H1 (cell line): ENCODE results near the gene CHCHD3. TPM values are rescaled to one million over a fixed set of nuclear protein-coding genes. Genes with fewer than 3 reads are reported as not detected.
"Not testable (repeated sequence)": the region's sequence is repeated elsewhere in the genome, so short reads cannot be mapped to it uniquely, and the experiment has no call there.

Source experiments
- CTCF ChIA-PET: fragments of 300-600 bp; sonication (Branson Sonifier 250); formaldehyde crosslinking; loops from one replicate; lab custom pipeline; 2021; ENCODE audit not compliant: partially characterized antibody; lab: Charles Lee
- POLR2A ChIA-PET: fragments of 300-600 bp; sonication (Branson Sonifier 250); formaldehyde crosslinking; loops from one replicate; lab custom pipeline; 2021; ENCODE audit warnings: inconsistent platforms; ENCODE audit not compliant: partially characterized antibody; lab: Charles Lee
- DNase-seq, 2 experiments: peaks; one replicate each; pipeline versions ENCODE4 v3.0.0 to v3.0.0-alpha.2; 2010 to 2022; ENCODE audit warnings: low spot score in 2 of 2, low read depth in 1 of 2, mixed read lengths in 1 of 2
- FAIRE-seq: peaks from 2 replicates; lab custom pipeline; 2011; peaks lifted over from hg19 to GRCh38; lab: Jason Lieb, UNC
- H2AFZ ChIP-seq: 2 replicates; pipeline ENCODE4 v1.8.1; 2012; ENCODE audit warnings: low read length, inconsistent platforms
- H2AK5ac ChIP-seq: 2 replicates; pipeline ENCODE4 v1.6.1; 2013; ENCODE audit warnings: low read depth, low read length
- H2BK120ac ChIP-seq: replicated peaks from 2 replicates; pipeline ENCODE3; 2013; ENCODE audit warnings: low read depth, low read length, inconsistent platforms
- H2BK12ac ChIP-seq: 2 replicates; pipeline ENCODE4 v1.6.1; 2013; ENCODE audit warnings: low read depth, low read length
- H2BK15ac ChIP-seq: 2 replicates; pipeline ENCODE4 v1.6.1; 2013; ENCODE audit warnings: low read length
- H2BK20ac ChIP-seq: 2 replicates; pipeline ENCODE4 v1.6.1; 2013; ENCODE audit warnings: low read length
- H2BK5ac ChIP-seq: 2 replicates; pipeline ENCODE4 v1.6.1; 2013; ENCODE audit warnings: low read depth, low read length
- H3K14ac ChIP-seq: 2 replicates; pipeline ENCODE4 v1.6.1; 2013; ENCODE audit warnings: inconsistent platforms; ENCODE audit not compliant: insufficient read length
- H3K18ac ChIP-seq: 2 replicates; pipeline ENCODE4 v1.6.1; 2013; ENCODE audit warnings: low read length; ENCODE audit errors: extremely low read depth
- H3K23ac ChIP-seq: 2 replicates; pipeline ENCODE4 v1.6.1; 2013; ENCODE audit warnings: inconsistent platforms; ENCODE audit not compliant: insufficient read length
- H3K23me2 ChIP-seq: 2 replicates; pipeline ENCODE4 v1.6.1; 2013; ENCODE audit warnings: low read depth, low read length
- H3K27ac ChIP-seq: 2 replicates; pipeline ENCODE4 v1.6.1; 2011; ENCODE audit warnings: low read depth, low read length, inconsistent platforms
- H3K27me3 ChIP-seq, 4 experiments: replicated peaks in 1 of 4; 1 replicate in 1 of 4; 2 replicates in 3 of 4; pipeline versions ENCODE4 v1.6.1 to v1.8.1; 2011 to 2013; ENCODE audit warnings: low read length in 3 of 4, mild to moderate bottlenecking in 3 of 4, inconsistent platforms in 2 of 4, mixed read lengths in 2 of 4, moderate library complexity in 1 of 4; ENCODE audit not compliant: control insufficient read depth in 3 of 4, insufficient read depth in 3 of 4; ENCODE audit errors: extremely low read depth in 1 of 4
- H3K36me3 ChIP-seq, 4 experiments: 2 replicates each; pipeline versions ENCODE4 v1.6.1 to v1.8.1; 2011 to 2013; ENCODE audit warnings: mild to moderate bottlenecking in 4 of 4, low read length in 3 of 4, moderate library complexity in 2 of 4, control low read depth in 1 of 4, inconsistent platforms in 1 of 4; ENCODE audit not compliant: insufficient read depth in 4 of 4, control insufficient read depth in 2 of 4
- H3K4ac ChIP-seq: replicated peaks from 2 replicates; pipeline ENCODE3; 2013; ENCODE audit warnings: low read length, low read depth, mixed read lengths, inconsistent platforms; ENCODE audit not compliant: insufficient read length
- H3K4me1 ChIP-seq, 4 experiments: replicated peaks in 1 of 4; 1 replicate in 1 of 4; 2 replicates in 3 of 4; pipeline versions ENCODE4 v1.6.1 to v1.8.1; 2011 to 2013; ENCODE audit warnings: low read length in 3 of 4, inconsistent platforms in 2 of 4, mixed read lengths in 1 of 4; ENCODE audit not compliant: insufficient read depth in 4 of 4, control insufficient read depth in 3 of 4
- H3K4me2 ChIP-seq, 2 experiments: 2 replicates each; pipeline versions ENCODE4 v1.6.1 to v1.8.1; 2011 to 2013; ENCODE audit warnings: low read depth in 2 of 2, low read length in 2 of 2, control low read depth in 1 of 2, inconsistent platforms in 1 of 2, mild to moderate bottlenecking in 1 of 2; ENCODE audit not compliant: insufficient read depth in 1 of 2
- H3K4me3 ChIP-seq, 4 experiments: fragments of 200-600, 300-600 bp in 1 of 4; sonication (generic), shearing (Covaris generic), sonication (Bioruptor Twin) in 1 of 4; 2 replicates each; pipeline versions ENCODE4 v1.5.1 to v1.8.1; 2011 to 2016; ENCODE audit warnings: low read length in 4 of 4, low read depth in 3 of 4, control low read depth in 2 of 4, inconsistent platforms in 2 of 4, mild to moderate bottlenecking in 2 of 4, mixed read lengths in 1 of 4, moderate library complexity in 1 of 4; ENCODE audit not compliant: insufficient read depth in 2 of 4; ENCODE audit errors: extremely low read depth in 1 of 4
- H3K56ac ChIP-seq: replicated peaks from 2 replicates; pipeline ENCODE3; 2013; ENCODE audit warnings: low read depth, mild to moderate bottlenecking, mixed read lengths, low read length, inconsistent platforms; ENCODE audit not compliant: insufficient read length
- H3K79me1 ChIP-seq: 2 replicates; pipeline ENCODE4 v1.6.1; 2013; ENCODE audit warnings: low read depth, low read length, control low read depth
- H3K79me2 ChIP-seq, 2 experiments: 2 replicates each; pipeline versions ENCODE4 v1.6.1 to v1.8.1; 2012 to 2013; ENCODE audit warnings: low read length in 2 of 2, mild to moderate bottlenecking in 2 of 2, inconsistent platforms in 1 of 2; ENCODE audit not compliant: insufficient read depth in 2 of 2, control insufficient read depth in 1 of 2
- H3K9ac ChIP-seq, 4 experiments: replicated peaks in 1 of 4; 1 replicate in 1 of 4; 2 replicates in 3 of 4; pipeline versions ENCODE4 v1.6.1 to v1.8.1; 2011 to 2013; ENCODE audit warnings: low read depth in 3 of 4, low read length in 3 of 4, control low read depth in 2 of 4, mild to moderate bottlenecking in 2 of 4, moderate library complexity in 2 of 4, inconsistent platforms in 1 of 4; ENCODE audit errors: extremely low read depth in 1 of 4
- H3K9me3 ChIP-seq, 2 experiments: 2 replicates each; pipeline versions ENCODE4 v1.6.1 to v1.8.1; 2012 to 2013; ENCODE audit warnings: mild to moderate bottlenecking in 2 of 2, moderate library complexity in 2 of 2, control low read depth in 1 of 2, inconsistent platforms in 1 of 2, low read depth in 1 of 2, low read length in 1 of 2, mixed read lengths in 1 of 2; ENCODE audit not compliant: insufficient read depth in 2 of 2
- H4K20me1 ChIP-seq, 2 experiments: replicated peaks in 1 of 2; 2 replicates each; pipeline versions ENCODE3 to v1.8.1; 2011 to 2013; ENCODE audit warnings: inconsistent platforms in 2 of 2, low read length in 2 of 2, mild to moderate bottlenecking in 1 of 2; ENCODE audit not compliant: insufficient read depth in 2 of 2, control insufficient read depth in 1 of 2
- H4K5ac ChIP-seq: 2 replicates; pipeline ENCODE4 v1.6.1; 2013; ENCODE audit warnings: low read length, low read depth, mixed read lengths, inconsistent platforms; ENCODE audit not compliant: insufficient read length
- H4K8ac ChIP-seq: 2 replicates; pipeline ENCODE4 v1.8.0; 2013; ENCODE audit warnings: mild to moderate bottlenecking, moderate library complexity, low read length, inconsistent platforms; ENCODE audit not compliant: insufficient read depth; ENCODE audit errors: extremely low read depth
- H4K91ac ChIP-seq: replicated peaks from 2 replicates; pipeline ENCODE3; 2013; ENCODE audit warnings: low read length, mixed read lengths, inconsistent platforms; ENCODE audit not compliant: insufficient read length
- WGBS, 2 experiments: shearing (Covaris generic) in 1 of 2; methylation state at CpG; one replicate each; pipeline versions ENCODE4 v1.1.6 to v1.1.7; 2013 to 2015; ENCODE audit warnings: low lambda C conversion rate in 2 of 2, mixed read lengths in 2 of 2, inconsistent platforms in 1 of 2, low coverage in 1 of 2, missing lambda C conversion rate in 1 of 2; ENCODE audit not compliant: insufficient replicate concordance in 2 of 2, insufficient coverage in 1 of 2, insufficient read length in 1 of 2; ENCODE audit errors: extremely low coverage in 1 of 2, missing lambda C conversion rate in 1 of 2; 5-methylcytosine and 5-hydroxymethylcytosine counted together
- polyA plus RNA-seq, 7 experiments: library from polyadenylated mRNA; depleted of rRNA in 3 of 7; stranded (reverse) in 5 of 7; unstranded in 2 of 7; fragments of >200 nt in 5 of 7; fragments of 200-250 nt in 2 of 7; gene quantifications; 1 replicate in 5 of 7; 2 replicates in 1 of 7; 4 replicates in 1 of 7; pipeline versions ENCODE4 v1.2.1 to v1.2.3, GENCODE V29; 2011 to 2013; ENCODE audit warnings: missing spikeins in 2 of 7, mixed read lengths in 2 of 7
- total RNA-seq: library from RNA; stranded (reverse); fragmentation: NEBNext Ultra II Directional; extraction: Animal tissue kit (Norgen Biotek cat#: 25700); gene quantifications from 2 replicates; pipeline ENCODE4 v1.2.1, GENCODE V29; 2021

The CHCHD3 gene
- total and polyA plus RNA-seq, 2 of the 8 experiments (the other 6 are each of a cell fraction or from before 2014, with no cell fraction given) = 42.9 to 137 TPM

DNA sequence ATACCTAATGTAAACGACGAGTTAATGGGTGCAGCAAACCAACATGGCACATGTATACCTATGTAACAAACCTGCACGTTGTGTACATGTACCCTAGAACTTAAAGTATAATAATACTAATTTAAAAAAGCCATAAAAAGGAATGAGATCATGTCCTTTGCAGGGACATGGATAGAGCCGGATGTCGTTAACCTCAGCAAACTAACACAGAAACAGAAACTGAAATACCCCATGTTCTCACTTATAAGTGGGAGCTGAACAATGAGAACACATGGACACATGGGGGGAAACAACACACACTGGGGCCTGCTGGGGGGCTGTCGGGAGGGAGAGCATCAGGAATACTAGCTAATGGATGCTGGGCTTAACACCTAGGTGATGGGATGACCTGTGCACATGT, 176.8 kb downstream of the CHCHD3 start:
- H4K91ac ChIP-seq, H3K27ac ChIP-seq, H3K4me3 ChIP-seq, H3K4me1 ChIP-seq, DNase-seq, POLR2A ChIA-PET, H4K5ac ChIP-seq, H2BK5ac ChIP-seq, H3K4ac ChIP-seq, H3K14ac ChIP-seq, H2BK20ac ChIP-seq, H3K27me3 ChIP-seq, H3K23me2 ChIP-seq, H2BK120ac ChIP-seq, H2AK5ac ChIP-seq, H3K9me3 ChIP-seq, H4K20me1 ChIP-seq, H2AFZ ChIP-seq, H3K79me1 ChIP-seq, H3K56ac ChIP-seq, H4K8ac ChIP-seq, H2BK12ac ChIP-seq, H3K4me2 ChIP-seq, FAIRE-seq, H3K9ac ChIP-seq, H2BK15ac ChIP-seq, H3K23ac ChIP-seq, CTCF ChIA-PET, H3K18ac ChIP-seq, H3K36me3 ChIP-seq: not testable (repeated sequence)
- WGBS, 2 experiments = 93% methylated on average over 6 of the region's 6 CpGs; no CpG with 5 or more reads in 1 of the 2 experiments
- H3K79me2 ChIP-seq = peaks cover 0 to 11% of the 10 kb centered on the region in 2 experiments; a peak in 2 of 4 replicates
